ENCODE results near the gene MEIG1. TPM values are rescaled to one million over a fixed set of nuclear protein-coding genes. Genes with fewer than 3 reads are reported as not detected.

MEIG1 gene
- not detected in 2 replicates for total RNA-seq (ENCODE audit: low replicate concordance)

DNA sequence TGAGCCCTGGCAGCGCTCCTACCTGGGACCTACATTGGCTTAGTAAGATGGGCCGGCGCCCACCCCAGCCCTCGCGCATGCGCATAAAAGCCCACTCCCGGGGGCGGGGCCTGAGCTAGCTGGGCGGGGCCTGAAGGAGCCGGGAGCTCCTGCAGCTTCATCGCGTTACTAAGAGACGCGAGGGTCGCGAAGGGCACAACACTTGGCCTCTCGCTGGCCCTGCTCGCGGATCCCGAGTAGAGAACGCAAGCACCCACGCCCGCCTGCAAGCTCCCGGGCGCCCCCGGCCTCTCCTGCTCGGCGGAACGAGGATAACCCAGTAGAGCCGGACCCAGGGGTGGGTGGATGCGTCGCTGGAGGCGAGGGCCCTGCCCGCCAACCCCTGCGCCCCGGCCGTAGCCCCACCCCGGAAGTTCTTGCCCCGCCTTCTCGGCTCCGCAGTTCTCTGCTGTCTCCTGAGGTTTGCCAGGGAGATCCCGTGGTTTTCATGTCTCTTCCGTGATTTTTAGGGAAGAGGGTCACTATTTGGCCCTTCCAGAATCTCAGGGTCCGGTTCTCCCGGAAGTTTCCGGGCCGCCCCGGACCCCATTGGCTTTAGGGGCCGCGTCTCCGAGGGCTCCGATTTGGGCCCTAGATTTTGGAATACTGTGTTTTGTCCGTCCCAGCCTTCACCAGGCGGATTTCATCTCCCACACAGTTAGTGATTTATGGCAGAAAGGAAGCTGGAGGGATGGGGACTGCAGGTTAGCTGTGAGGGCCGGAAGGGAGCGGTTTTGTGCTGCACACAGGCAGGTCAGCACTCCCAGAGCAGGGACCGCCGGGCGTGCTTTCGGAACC lies at the start of gene MEIG1:
TSS of gene MEIG1 (plus strand) at position 168 of the 837 bp plus-strand sequence. CDS start 7,081 bp downstream, outside the sequence.
- no peak for TF ChIP-seq EZH2 (IDR thresholded peaks at IDR 0.05)
- peak; percentile 35 for TF ChIP-seq EZH2phosphoT487 (IDR thresholded peaks at IDR 0.05)
- TF ChIP-seq CTCF (IDR thresholded peaks at IDR 0.05) = no peak
- no peaks in the 10 kb centered on the region for H3K36me3 Mint-ChIP-seq

GRCh38 chr10:14910953-14911352 lies 48.2 kb upstream of the MEIG1 start:
- Mint-ChIP-seq H3K36me3 (peaks cover 83% of the 10 kb centered on the region), H3K4me3 (no peak overlapping the region), H3K4me1 (no peaks in the 10 kb centered on the region), H3K9me3 (peaks cover 52% of the 10 kb centered on the region), H3K27ac (no peak overlapping the region), H3K27me3 (ENCODE audit: insufficient read depth, low read depth) (peaks cover 3% of the 10 kb centered on the region)
- no peaks in the 10 kb centered on the region for H3K27me3 ChIP-seq
- no peaks in the 10 kb centered on the region for H4K20me1 ChIP-seq (ENCODE audit: low read depth)
- H3K36me3 ChIP-seq = peaks cover 24% of the 10 kb centered on the region
- H2AFZ ChIP-seq (replicated peaks) = no peak overlapping the region
- no peak overlapping the region for H3K9ac ChIP-seq
- DNase-seq (ENCODE audit: low spot score) = no peak
- H3K9me3 ChIP-seq (ENCODE audit: low read depth) = no peaks in the 10 kb centered on the region
- no peaks in the 10 kb centered on the region for H3K4me1 ChIP-seq
- H3K79me2 ChIP-seq (ENCODE audit: low read depth) = peaks cover 5% of the 10 kb centered on the region
- no peak overlapping the region for H3K4me2 ChIP-seq
- TF ChIP-seq EZH2phosphoT487 (IDR thresholded peaks at IDR 0.05) (no peak), CTCF (IDR thresholded peaks at IDR 0.05) (no peak), EZH2 (IDR thresholded peaks at IDR 0.05) (no peak)
- no peaks in the 10 kb centered on the region for H3F3A ChIP-seq (ENCODE audit: low read depth)
- no peak overlapping the region for H3K4me3 ChIP-seq
- H3K27ac ChIP-seq = no peak overlapping the region

More for the DNA sequence above, at the start of gene MEIG1:
- Histone ChIP-seq H3K27ac (peak within 1 kb of the TSS; percentile 96), H3K4me3 (peak within 1 kb of the TSS; percentile 80), H3K9me3 (ENCODE audit: low read depth) (no peaks in the 10 kb centered on the region), H2AFZ (replicated peaks) (peak within 1 kb of the TSS; percentile 86), H4K20me1 (ENCODE audit: low read depth) (no peaks in the 10 kb centered on the region), H3K36me3 (no peaks in the 10 kb centered on the region), H3K79me2 (ENCODE audit: low read depth) (no peaks in the 10 kb centered on the region), H3K27me3 (no peaks in the 10 kb centered on the region), H3K9ac (peak within 1 kb of the TSS; percentile 64), H3K4me1 (peaks cover 4% of the 10 kb centered on the region), H3K4me2 (peak within 1 kb of the TSS; percentile 92), H3F3A (ENCODE audit: low read depth) (peaks cover 23% of the 10 kb centered on the region)
- peak; percentile 93 for DNase-seq (ENCODE audit: low spot score)
- H3K4me3 Mint-ChIP-seq = peak within 1 kb of the TSS; percentile 95
- H3K27ac Mint-ChIP-seq = peak within 1 kb of the TSS; percentile 98
- H3K9me3 Mint-ChIP-seq = no peaks in the 10 kb centered on the region
- peaks cover 9% of the 10 kb centered on the region for H3K4me1 Mint-ChIP-seq
- no peaks in the 10 kb centered on the region for H3K27me3 Mint-ChIP-seq (ENCODE audit: insufficient read depth, low read depth)

DNA sequence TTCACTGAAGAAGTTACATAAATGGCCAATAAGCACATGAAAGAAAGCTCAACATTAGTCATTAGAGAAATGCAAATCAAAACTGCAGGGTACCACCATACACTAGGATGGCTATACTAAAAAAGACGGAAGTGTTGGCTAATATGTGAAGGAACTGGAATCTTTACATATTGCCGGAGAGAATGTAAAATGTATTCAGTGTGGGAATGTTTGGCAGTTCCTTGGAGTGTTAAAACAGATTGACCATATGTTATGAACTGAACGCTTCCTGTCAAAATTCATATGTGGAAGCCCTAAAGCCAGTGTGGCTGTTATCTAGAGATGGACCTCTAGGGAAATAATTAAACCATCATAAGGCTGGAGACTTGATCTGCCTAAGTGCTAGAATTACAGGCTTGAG lies 47.4 kb upstream of the MEIG1 start:
- peaks cover 85% of the 10 kb centered on the region for H3K36me3 Mint-ChIP-seq
- H3K9me3 Mint-ChIP-seq = peaks cover 60% of the 10 kb centered on the region
- H3K36me3 ChIP-seq = peaks cover 18% of the 10 kb centered on the region

More for the DNA sequence above, 47.4 kb upstream of the MEIG1 start:
- Mint-ChIP-seq H3K27me3 (ENCODE audit: insufficient read depth, low read depth) (peaks cover 3% of the 10 kb centered on the region), H3K27ac (no peak overlapping the region), H3K4me1 (no peaks in the 10 kb centered on the region), H3K4me3 (no peak overlapping the region)
- Histone ChIP-seq H3K79me2 (ENCODE audit: low read depth) (no peaks in the 10 kb centered on the region), H3F3A (ENCODE audit: low read depth) (no peaks in the 10 kb centered on the region), H3K4me3 (no peak overlapping the region), H3K27ac (no peak overlapping the region), H3K27me3 (no peaks in the 10 kb centered on the region), H3K4me2 (no peak overlapping the region), H2AFZ (replicated peaks) (no peak overlapping the region), H3K9ac (no peak overlapping the region), H4K20me1 (ENCODE audit: low read depth) (no peaks in the 10 kb centered on the region), H3K9me3 (ENCODE audit: low read depth) (no peaks in the 10 kb centered on the region), H3K4me1 (no peaks in the 10 kb centered on the region)
- TF ChIP-seq CTCF (IDR thresholded peaks at IDR 0.05) = no peak
- TF ChIP-seq EZH2 (IDR thresholded peaks at IDR 0.05) = no peak
- no peak for TF ChIP-seq EZH2phosphoT487 (IDR thresholded peaks at IDR 0.05)
- DNase-seq (ENCODE audit: low spot score) = no peak
